Breast epithelium (tissue), 4 donors: ENCODE data around the gene STIL. TPM values are rescaled to one million over a fixed set of nuclear protein-coding genes. Genes with fewer than 3 reads are reported as not detected.

Experiments
- DNase-seq, 2 donors: peaks; one replicate each; pipeline ENCODE4 v3.0.0-alpha.2; 2019; ENCODE audit warnings: low spot score in 2 of 2
- H3K27ac ChIP-seq, 2 donors: fragments of 200-600 bp; sonication (generic) in 1 of 2; one replicate each; pipeline ENCODE4 v1.5.1; 2016 to 2019; ENCODE audit warnings: mild to moderate bottlenecking in 1 of 2
- H3K27me3 ChIP-seq, 2 donors: fragments of 200-600 bp; sonication (generic) in 1 of 2; one replicate each; pipeline versions ENCODE4 v1.5.1 to v1.6.0; 2017 to 2019; ENCODE audit warnings: control low read depth in 1 of 2, mild to moderate bottlenecking in 1 of 2
- H3K36me3 ChIP-seq: fragments of 200-600 bp; one replicate; pipeline ENCODE4 v1.5.1; 2019
- H3K4me1 ChIP-seq, 2 donors: fragments of 200-600 bp; sonication (generic); one replicate each; pipeline ENCODE4 v1.5.1; 2016 to 2019; ENCODE audit warnings: control low read depth in 1 of 2
- H3K4me3 ChIP-seq, 3 donors: fragments of 200-600 bp; sonication (generic); 1 replicate in 2 of 3; 2 replicates in 1 of 3; pipeline ENCODE4 v1.5.1; 2016 to 2019; ENCODE audit warnings: mild to moderate bottlenecking in 3 of 3, moderate library complexity in 2 of 3
- H3K9me3 ChIP-seq, 2 donors: fragments of 200-600 bp; sonication (generic) in 1 of 2; one replicate each; pipeline ENCODE4 v1.5.1; 2016 to 2019; ENCODE audit warnings: control low read depth in 1 of 2
- POLR2A ChIP-seq: fragments of 450-650 bp; IDR thresholded peaks from one replicate; pipeline ENCODE4 v1.6.1; 2016; ENCODE audit warnings: antibody characterized with exemption, mild to moderate bottlenecking, moderate library complexity
- POLR2AphosphoS5 ChIP-seq, 3 donors: sonication (generic); formaldehyde crosslinking; IDR thresholded peaks; one replicate each; pipeline ENCODE4 v1.6.1; 2017; ENCODE audit warnings: antibody characterized with exemption in 3 of 3
- intact Hi-C: fragments of 100-400 bp; cut with DNase I; formaldehyde crosslinking; loops from one replicate; pipeline ENCODE4 v1.15.1; 2023; ENCODE audit warnings: low total_unique reads
- total RNA-seq, 3 donors: library from RNA; depleted of rRNA; stranded (reverse); fragments of >200 nt; gene quantifications; one replicate each; pipeline ENCODE4 v1.1.0, GENCODE V29; 2016
- TF ChIP-seq, protein P1 (sequence below), 3 donors: fragments of 450-650 bp; IDR thresholded peaks; one replicate each; pipeline ENCODE4 v1.5.1; 2016 to 2017; ENCODE audit warnings: antibody characterized with exemption in 3 of 3, mild to moderate bottlenecking in 3 of 3, moderate library complexity in 3 of 3

Gene STIL
- total RNA-seq, 3 donors from 2014 or later, result 2.3 to 4.8 (median 3.2) TPM

DNA sequence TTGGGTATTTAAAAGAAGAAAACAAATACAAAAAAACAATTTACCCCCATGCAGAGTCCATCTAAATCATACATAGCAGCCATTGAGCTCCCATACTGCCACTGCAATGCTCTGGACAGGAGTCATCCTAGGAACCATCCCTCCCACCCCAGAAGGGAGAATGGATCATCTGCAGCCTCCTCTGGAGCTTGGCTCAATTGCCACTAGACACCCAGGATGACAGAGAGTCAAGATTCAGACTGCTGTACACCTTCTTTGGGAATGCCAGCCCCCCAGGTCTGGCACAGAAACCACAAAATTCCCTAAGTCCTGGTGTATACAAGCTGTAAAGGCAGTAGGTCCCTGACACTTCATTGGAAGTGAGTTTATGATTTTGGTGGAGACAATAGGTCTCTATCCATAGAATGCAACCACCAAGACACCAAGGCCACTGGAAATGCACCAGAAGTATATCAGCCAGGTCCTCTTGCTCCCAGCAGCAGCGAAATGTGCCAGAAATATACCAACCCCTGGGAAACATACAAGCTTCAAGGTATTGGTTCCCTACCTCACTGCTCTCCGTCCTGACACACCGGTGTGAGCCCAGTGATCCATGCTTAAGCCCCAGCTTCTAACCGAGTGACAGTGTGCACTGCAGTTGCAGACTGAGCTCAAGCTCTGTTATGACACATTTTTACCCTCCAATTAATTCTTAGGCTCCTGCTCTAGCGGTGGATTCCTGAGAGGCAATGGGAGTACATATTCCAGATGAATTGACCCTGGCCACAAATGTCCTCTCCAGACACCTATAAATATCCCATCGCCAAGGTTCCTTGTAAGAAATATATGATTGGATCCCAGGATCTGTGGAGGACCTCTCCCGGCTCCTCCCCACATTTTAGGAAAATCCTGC, 86.4 kb downstream of the STIL start:
- no peak overlapping the region for H3K27ac ChIP-seq
- peaks cover 0 to 14% of the 10 kb centered on the region in 2 donors for H3K4me1 ChIP-seq
- H3K9me3 ChIP-seq, result no peaks in the 10 kb centered on the region
- H3K36me3 ChIP-seq, result no peaks in the 10 kb centered on the region
- peak overlapping the region in 2 of 3 donors; percentile 44 to 61 for H3K4me3 ChIP-seq
- TF ChIP-seq, protein P1, sequence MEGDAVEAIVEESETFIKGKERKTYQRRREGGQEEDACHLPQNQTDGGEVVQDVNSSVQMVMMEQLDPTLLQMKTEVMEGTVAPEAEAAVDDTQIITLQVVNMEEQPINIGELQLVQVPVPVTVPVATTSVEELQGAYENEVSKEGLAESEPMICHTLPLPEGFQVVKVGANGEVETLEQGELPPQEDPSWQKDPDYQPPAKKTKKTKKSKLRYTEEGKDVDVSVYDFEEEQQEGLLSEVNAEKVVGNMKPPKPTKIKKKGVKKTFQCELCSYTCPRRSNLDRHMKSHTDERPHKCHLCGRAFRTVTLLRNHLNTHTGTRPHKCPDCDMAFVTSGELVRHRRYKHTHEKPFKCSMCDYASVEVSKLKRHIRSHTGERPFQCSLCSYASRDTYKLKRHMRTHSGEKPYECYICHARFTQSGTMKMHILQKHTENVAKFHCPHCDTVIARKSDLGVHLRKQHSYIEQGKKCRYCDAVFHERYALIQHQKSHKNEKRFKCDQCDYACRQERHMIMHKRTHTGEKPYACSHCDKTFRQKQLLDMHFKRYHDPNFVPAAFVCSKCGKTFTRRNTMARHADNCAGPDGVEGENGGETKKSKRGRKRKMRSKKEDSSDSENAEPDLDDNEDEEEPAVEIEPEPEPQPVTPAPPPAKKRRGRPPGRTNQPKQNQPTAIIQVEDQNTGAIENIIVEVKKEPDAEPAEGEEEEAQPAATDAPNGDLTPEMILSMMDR (IDR thresholded peaks at IDR 0.05), result no peak
- TF ChIP-seq POLR2AphosphoS5 (IDR thresholded peaks at IDR 0.05) (no peak), POLR2A (no peak)
- no peak for DNase-seq
- intact Hi-C loops, result no loop called here
- H3K27me3 ChIP-seq, result peaks cover 11 to 99% of the 10 kb centered on the region in 2 donors

DNA sequence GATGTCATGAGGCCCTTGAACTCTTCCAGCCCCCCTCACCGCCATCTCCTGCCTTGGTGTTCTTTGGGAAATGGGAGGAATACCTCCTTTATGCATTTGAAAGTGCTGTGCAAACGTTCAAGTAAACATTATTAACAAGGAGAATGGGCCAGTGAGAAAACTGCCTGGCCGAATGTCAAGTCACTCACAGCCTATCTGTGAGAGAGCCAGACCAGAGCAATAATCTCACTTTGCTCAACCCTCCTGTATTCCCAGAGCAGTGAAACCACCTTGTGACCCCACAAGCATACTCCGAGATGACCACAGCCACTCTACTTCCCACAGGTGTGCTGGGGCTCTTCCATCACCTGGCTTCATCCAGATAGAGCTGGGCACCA, 87.1 kb downstream of the STIL start:
- Histone ChIP-seq H3K27me3 (peaks cover 8 to 98% of the 10 kb centered on the region in 2 donors), H3K36me3 (no peaks in the 10 kb centered on the region), H3K27ac (no peak overlapping the region), H3K9me3 (no peaks in the 10 kb centered on the region), H3K4me3 (no peak overlapping the region), H3K4me1 (peaks cover 0 to 13% of the 10 kb centered on the region in 2 donors)
- intact Hi-C loops, result no loop called here
- TF ChIP-seq, protein P1 (IDR thresholded peaks at IDR 0.05), result no peak
- TF ChIP-seq POLR2AphosphoS5 (IDR thresholded peaks at IDR 0.05), result no peak
- no peak for TF ChIP-seq POLR2A
- no peak for DNase-seq

DNA sequence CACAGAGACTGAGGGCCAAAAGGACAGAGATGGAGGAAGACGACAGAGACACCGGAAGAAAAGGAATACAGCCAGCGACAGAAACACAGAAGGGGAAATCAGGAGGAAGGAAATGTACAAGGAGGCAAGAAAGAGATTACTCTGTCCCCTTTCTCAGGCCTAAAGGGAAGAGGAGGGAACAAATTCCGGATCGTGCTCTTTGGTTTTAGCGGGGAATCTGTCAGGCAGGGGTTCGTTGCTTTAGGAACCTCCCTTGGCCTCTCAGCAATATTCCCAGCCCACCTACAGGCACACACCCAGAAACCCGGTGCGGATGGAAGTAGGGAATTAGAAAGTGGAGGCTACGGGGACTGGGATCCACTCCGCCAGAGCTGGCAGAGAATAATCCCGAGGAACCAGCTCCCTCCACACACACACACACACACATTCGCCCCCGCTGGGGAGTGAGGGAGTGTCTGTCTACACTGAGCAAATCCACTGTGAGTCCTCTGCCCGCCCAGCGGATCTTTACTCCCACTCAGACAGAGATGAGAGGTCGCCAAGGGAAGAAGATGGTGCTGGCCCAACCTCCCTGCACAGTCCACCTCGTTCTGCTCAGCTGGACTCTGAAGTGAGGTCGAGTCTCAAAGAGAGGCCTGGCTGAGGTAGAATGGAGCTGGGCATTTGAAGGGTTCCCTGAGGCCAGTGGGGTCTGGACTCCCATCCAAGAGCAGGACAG, 87.7 kb downstream of the STIL start:
- Histone ChIP-seq H3K27me3 (peaks cover 7 to 98% of the 10 kb centered on the region in 2 donors), H3K36me3 (no peaks in the 10 kb centered on the region), H3K4me1 (peaks cover 0 to 8% of the 10 kb centered on the region in 2 donors), H3K4me3 (peak overlapping the region; percentile 15 to 63 (median 32)), H3K9me3 (no peaks in the 10 kb centered on the region), H3K27ac (no peak overlapping the region)
- TF ChIP-seq, protein P1 (IDR thresholded peaks at IDR 0.05), result no peak
- TF ChIP-seq POLR2A (no peak), POLR2AphosphoS5 (IDR thresholded peaks at IDR 0.05) (no peak)
- no peak for DNase-seq
- intact Hi-C loops, result no loop called here

DNA sequence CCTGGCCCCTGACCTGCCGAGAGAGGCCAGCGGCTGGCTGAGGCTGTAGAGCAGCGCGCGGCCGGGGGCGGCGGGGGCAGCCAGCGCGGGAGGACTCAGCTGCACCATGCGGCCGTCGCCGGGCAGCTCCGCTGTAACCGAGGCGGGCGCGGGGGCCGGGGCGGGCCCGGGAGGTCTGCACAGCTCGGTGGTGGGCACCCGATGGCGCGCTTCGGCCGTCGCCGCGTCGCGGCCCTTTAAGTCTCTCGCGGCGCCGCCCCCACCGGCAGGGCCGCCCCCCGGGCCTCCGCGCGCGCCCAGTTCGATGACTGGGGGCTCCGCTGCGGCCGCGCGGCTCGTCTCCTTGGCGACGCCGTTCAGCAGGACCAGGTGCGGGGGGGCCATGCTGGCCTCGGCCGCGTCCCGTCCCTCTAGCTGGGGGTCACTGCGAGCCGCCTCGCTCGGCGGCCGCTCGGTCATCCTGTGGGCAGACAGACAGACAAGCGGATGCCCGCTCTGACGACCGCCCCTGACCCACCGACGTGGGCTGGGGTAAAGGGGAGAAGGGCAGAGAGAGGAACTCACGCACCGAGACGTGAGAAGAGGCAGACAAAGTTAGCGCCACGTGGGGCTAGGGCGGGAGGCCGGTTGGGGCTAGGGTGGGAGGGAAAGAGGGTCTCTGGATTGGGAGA, 88.4 kb downstream of the STIL start:
- TF ChIP-seq POLR2A, result no peak
- TF ChIP-seq POLR2AphosphoS5 (IDR thresholded peaks at IDR 0.05), result no peak
- TF ChIP-seq, protein P1 (IDR thresholded peaks at IDR 0.05), result no peak
- no peaks in the 10 kb centered on the region for H3K36me3 ChIP-seq
- H3K9me3 ChIP-seq, result no peaks in the 10 kb centered on the region
- no peak for DNase-seq
- H3K4me1 ChIP-seq, result peaks cover 0 to 7% of the 10 kb centered on the region in 2 donors
- peaks cover 4 to 93% of the 10 kb centered on the region in 2 donors for H3K27me3 ChIP-seq
- peak overlapping the region; percentile 15 to 63 (median 32) for H3K4me3 ChIP-seq
- intact Hi-C loops, result no loop called here
- no peak overlapping the region for H3K27ac ChIP-seq
